Measurements from ENCODE around the gene HOPX. TPM values are rescaled to one million over a fixed set of nuclear protein-coding genes. Genes with fewer than 3 reads are reported as not detected.

Gene HOPX, protein sequence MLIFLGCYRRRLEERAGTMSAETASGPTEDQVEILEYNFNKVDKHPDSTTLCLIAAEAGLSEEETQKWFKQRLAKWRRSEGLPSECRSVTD
- 19.6 and 86.5 TPM in 2 replicates for total RNA-seq

DNA sequence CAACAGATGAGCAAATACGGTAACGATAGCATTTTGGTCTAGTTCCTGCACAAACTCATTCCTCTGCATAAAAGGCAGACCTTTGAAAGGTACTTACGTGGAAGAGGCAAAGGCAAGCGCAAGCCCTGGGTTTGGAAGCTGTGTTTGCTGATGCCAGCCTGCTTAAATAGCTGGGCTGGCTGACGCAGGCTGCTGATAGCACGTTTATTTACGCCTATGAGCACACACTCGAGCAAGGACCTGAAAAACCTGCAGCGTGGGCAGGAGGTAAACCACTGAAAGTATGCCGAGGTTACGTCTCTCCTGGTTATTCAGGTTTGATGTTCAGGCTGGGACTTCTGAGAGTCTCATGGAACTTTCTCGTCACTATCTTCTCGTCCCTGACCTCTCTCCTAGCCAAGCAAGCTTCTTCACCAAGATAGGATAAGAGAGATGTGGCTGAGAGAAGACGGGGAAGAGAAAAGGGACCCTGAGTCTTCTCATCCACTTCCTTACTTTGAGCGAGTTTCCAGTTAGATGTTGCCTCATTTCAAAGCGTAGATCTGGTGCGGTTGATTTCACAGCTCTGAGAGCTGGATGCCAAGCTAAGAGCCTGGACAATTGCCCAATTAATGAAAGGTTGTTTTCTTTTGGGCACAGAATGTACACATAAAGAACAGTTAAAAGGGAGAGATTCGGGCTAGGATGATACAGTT is at the start of gene HOPX:
Gene HOPX, minus strand, starts transcription at position 139 of the 695 bp plus-strand sequence. CDS start 23,480 bp downstream, outside the sequence.

Other genes starting within 250 kb of the HOPX start
- 32.7 and 33.8 TPM in 2 replicates for gene PPAT, start 245.7 kb downstream of the HOPX start, total RNA-seq
- 32.1 and 76.1 TPM in 2 replicates for gene PAICS, start 245.0 kb downstream of the HOPX start, total RNA-seq
- 104 and 147 TPM in 2 replicates for gene SRP72, start 213.7 kb downstream of the HOPX start, total RNA-seq
- gene ARL9, start 175.5 kb downstream of the HOPX start, total RNA-seq, result under 0.01 and 0.28 TPM in 2 replicates
- 0.28 TPM in 1 of 2 replicates, not detected in the other for gene SPINK2, start 140.4 kb upstream of the HOPX start, total RNA-seq
- 24.6 and 47.8 TPM in 2 replicates for gene REST, start 226.6 kb upstream of the HOPX start, total RNA-seq